HG03196 (cell line): Measurements from ENCODE around the gene KLK15.
A peak's percentile ranks its signal among the peaks of the same experiment; 100 is the strongest.

Experiments
- ATAC-seq: cut with Tn5 transposase; IDR thresholded peaks from one replicate; pipeline ENCODE4 v1.9.1; 2021; ENCODE audit not compliant: unreplicated experiment

Gene KLK15

GRCh38 chr19:50843701-50844221, 10.4 kb upstream of the KLK15 start:
- no peak for ATAC-seq

- no peak for ATAC-seq
Observed at GRCh38 chr19:50843205-50843604, 9.8 kb upstream of the KLK15 start.

DNA sequence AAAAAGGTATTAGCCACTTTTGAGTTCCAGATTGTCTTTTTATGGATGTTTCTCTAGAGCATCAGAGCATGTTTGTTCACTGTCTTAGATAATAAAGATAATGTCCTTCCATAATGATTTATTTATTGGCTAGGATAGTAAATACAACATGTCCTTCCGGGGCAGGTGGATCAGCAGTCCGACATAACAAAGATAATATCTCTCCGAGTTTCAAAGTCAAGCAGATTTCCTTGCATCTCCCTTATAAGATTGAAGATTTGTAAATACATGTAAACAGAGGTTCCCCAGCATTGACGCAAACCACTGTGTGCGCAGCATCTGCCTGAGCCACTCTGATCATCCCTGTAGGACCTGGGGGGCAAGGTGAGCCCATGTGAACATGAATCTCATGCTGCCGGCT, 8.8 kb upstream of the KLK15 start:
- no peak for ATAC-seq

- no peak for ATAC-seq
Observed at GRCh38 chr19:50839712-50840655, 6.6 kb upstream of the KLK15 start.

- no peak for ATAC-seq
Observed at GRCh38 chr19:50838239-50838638, 4.9 kb upstream of the KLK15 start.

GRCh38 chr19:50837300-50837699, 3.9 kb upstream of the KLK15 start:
- no peak for ATAC-seq

- ATAC-seq, result no peak
Observed at GRCh38 chr19:50836543-50837195, 3.3 kb upstream of the KLK15 start.

- ATAC-seq, result peak; percentile 81
Observed at GRCh38 chr19:50835785-50836542, 2.6 kb upstream of the KLK15 start.

DNA sequence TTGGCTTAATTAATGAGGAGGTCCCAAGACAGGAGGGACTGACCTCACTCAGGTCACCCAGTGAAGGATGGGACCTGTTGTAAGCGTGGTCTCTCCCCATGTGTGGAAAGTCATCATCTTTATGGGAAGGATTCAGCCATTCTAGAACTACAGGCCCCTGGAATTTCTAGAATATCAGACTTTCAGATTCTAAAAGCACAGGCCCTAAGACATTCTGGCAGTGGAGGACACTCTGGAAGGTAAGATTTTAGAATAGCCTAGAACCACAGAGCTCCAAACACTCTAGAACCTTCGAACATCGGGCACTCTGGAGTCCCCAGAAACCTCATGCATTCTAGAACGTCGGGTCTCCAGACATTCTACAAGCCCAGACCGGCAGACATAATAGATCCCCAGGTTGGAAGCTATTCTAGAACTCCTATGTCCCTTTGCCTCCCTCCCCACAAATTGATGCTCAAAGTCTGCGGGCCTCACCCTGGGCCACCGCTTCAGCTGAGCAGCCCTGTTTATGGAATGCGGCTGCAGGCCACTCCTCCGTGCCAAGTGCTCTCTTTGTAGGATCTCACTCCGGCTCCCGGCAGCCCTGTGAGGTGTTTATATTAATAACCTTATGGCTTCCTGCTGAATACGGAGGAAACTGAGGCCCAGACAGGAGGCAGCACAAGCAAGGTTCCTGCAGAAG, 1.9 kb upstream of the KLK15 start:
- ATAC-seq, result no peak

- no peak for ATAC-seq
Observed at GRCh38 chr19:50833802-50834167, 411 bp upstream of the KLK15 start.

DNA sequence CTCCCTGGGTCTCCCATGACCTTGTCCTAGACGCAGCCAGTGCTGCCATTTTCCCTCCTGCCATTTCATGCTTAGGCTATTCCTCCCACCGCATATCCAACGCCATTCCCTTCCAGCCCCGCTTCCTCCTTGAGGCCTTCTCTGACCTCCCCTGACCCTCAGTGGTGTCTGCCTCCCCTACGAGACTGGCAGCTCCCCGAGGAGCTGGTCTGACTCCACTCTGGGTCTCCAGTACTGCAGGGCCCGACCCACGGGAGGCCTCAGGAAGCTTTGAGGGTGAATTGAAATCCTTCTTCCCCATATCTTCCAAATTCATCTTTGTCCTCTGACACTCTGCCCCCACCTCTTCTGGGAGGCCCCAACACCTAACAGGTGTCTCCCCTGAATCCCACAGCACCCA, 708 bp downstream of the KLK15 start:
- no peak for ATAC-seq

- no peak for ATAC-seq
Observed at GRCh38 chr19:50831026-50831396, 2.4 kb downstream of the KLK15 start.

DNA sequence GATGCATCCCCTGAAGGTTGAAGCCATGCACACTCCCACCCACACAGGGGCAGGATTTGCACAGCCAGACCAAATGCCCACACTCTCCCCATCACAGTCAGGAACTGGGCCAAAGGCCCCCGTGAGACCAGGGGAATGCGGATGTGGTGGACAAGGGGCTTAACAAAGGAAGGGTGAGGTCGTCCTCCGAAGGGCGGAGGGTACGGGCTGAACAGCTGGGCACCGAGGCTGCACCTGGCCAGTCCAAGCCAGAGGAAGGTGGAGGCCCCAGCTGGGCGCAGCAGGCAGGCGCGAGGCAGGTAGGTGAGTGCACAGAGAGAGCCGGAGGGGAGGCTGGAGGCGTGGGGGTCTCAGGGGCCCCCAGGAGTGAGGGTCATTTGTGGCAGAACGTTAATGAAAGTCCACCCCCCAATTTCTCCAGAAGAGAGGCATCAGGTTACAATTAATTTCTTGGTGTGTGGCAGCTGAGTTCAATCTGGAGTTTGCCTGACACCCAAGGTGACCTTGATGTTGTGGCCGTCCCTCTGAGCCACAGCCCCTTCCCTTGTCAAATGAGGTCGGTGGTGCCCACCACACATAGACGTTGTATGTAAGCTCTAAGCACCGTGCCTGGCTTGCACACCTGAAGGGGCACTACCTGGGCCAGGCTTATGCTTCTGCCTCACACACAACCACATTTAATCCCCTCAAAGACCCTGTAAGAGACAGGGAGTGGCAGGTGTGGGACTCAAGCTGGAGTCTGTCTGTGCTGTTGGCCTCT, 2.9 kb downstream of the KLK15 start:
- no peak for ATAC-seq

DNA sequence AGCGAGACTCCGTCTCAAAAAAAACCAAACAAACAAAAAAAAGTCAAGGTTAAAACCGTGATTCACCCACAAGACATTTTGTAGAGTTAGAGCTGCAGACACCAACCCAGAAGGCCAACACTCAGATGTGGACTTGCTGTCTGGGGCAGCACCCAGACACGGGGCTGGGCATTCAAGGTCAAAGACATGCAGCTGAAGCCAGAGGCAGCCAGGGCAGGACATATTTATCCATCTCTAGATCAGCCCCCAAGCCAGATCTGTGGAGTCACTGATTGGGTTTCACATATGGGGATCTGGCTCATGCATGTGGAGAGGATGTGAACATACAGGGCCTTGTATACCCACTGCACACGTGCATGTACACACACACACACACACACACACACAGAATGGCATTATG, 3.6 kb downstream of the KLK15 start:
- ATAC-seq, result no peak

DNA sequence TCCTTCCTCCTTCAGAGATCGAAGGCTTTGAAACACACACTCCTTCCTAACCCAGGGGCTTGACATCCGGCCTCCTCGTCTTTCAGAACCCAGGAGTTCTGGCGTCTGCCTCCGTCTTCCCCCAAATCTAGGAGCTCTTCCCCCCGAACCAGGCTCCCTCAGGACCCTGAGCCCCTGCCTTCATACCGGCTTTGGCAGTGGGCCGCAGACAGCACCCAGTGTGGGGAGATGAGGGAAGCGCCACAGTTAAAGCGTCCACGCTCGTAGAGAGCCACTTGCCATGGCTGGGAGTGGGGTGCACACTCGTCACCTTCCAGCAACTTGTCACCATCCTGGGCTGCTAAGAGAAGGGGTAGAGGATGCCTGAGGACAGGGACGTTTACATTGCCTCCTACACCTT, 5.9 kb downstream of the KLK15 start:
- no peak for ATAC-seq

GRCh38 chr19:50826492-50827240, 6.7 kb downstream of the KLK15 start:
- ATAC-seq, result no peak

DNA sequence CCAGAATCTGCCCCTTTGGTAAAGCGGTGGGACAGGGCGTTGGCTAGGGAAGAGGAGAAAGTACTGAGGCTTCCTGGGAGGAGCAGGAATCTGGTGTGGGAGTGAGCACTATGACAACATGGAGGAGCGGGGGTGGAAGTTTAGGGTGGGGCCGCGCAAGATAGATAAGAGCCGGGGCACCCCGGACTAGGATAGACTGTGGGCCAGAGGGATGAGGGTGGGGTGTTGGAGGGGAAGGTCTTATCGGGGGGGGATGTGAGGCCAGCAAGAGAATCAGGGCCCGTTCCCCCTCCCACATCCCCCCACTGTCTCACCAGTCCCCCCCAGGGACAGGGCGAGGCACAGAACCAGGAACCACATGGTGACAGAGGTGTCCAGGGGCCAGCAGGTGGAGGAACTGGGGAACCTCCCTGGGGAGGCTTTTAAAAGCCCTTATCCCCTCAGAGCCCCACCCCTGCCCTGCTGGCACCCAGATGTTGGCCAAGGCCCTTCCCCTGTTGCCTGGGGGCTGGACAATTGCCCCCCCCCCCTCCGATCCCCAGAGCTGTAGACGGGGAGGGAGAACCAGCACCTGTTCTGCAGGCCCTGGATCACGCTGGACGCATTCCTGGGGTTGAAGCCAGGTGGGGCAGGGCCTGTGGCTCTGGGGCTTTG, 9.9 kb downstream of the KLK15 start, which contains the start of gene KLK1:
KLK1 (minus strand) TSS at position 399 of the 654 bp plus-strand sequence; CDS start at position 360, 39 bp downstream.
- ATAC-seq, result no peak

DNA sequence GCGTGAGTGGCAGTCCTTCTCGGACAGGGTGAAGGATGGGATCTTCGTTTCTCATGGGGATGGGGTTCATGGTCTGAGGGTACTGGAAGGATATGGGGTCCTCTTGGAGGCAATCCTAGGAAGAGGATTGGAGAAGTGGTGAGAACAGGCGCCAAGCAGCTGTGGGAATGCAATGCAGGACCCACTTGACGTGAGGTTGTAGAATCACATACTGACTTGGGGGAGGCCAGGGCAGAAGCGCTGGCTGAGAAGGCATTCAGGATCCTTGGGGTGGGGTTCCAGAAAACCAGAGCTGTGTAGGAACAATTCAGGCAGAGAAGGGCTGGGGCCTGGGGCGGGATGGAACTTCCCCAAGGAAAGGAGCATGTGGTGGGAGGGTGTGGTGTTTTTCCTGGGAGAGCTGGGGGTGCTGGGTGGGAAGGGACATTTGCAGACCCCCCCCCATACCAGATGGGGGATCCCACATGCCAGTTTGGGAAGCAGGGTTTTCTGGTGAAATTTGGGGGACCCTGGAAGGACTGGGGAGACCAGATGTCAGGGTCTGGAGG, 10.6 kb downstream of the KLK15 start:
- ATAC-seq, result no peak

- no peak for ATAC-seq
Observed at GRCh38 chr19:50821622-50822021, 11.8 kb downstream of the KLK15 start.
